HepG2 (cell line): ENCODE measurements around the gene ZNF621.

ENCODE experiments used
- HNRNPLL ChIP-seq: fragments of 200-400 bp; formaldehyde crosslinking; IDR thresholded peaks from 2 replicates; pipeline ENCODE4 v1.6.1; 2017; ENCODE audit warnings: mild to moderate bottlenecking, low read depth, low read length; ENCODE audit not compliant: poor library complexity, severe bottlenecking
- TF ChIP-seq, protein P1 (sequence below): sonication (generic); formaldehyde crosslinking; IDR thresholded peaks from 2 replicates; pipeline ENCODE4 v1.5.0; 2020; ENCODE audit warnings: mild to moderate bottlenecking, missing genetic modification reagents, moderate library complexity

DNA sequence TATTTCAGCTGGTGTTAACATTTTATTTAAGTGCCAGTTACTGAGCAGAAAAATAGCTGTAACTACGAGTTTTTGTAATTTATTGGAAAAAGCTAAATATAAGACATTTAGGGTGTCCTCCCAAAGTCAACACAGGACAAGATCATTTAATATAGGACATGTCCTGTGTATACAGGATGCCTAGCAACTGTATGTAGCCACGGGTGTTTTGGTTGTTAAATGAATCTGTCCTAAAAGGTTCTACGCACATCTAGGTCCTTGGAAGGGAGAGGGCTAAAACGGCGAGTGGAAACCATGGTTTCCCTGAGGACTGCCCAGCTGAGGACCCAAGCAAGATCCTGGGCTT lies 565 bp upstream of the ZNF621 start:
- TF ChIP-seq, protein P1, sequence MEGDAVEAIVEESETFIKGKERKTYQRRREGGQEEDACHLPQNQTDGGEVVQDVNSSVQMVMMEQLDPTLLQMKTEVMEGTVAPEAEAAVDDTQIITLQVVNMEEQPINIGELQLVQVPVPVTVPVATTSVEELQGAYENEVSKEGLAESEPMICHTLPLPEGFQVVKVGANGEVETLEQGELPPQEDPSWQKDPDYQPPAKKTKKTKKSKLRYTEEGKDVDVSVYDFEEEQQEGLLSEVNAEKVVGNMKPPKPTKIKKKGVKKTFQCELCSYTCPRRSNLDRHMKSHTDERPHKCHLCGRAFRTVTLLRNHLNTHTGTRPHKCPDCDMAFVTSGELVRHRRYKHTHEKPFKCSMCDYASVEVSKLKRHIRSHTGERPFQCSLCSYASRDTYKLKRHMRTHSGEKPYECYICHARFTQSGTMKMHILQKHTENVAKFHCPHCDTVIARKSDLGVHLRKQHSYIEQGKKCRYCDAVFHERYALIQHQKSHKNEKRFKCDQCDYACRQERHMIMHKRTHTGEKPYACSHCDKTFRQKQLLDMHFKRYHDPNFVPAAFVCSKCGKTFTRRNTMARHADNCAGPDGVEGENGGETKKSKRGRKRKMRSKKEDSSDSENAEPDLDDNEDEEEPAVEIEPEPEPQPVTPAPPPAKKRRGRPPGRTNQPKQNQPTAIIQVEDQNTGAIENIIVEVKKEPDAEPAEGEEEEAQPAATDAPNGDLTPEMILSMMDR (CRISPR knock-in tag): no peak
- TF ChIP-seq HNRNPLL: no peak
